HCT116 (cell line): ENCODE results near the gene DAP. TPM values are rescaled to one million over a fixed set of nuclear protein-coding genes. Genes with fewer than 3 reads are reported as not detected.

Source experiments
- ATAC-seq: fragments of 200-7000 bp; cut with Tn5 transposase; 2 replicates; pipeline ENCODE4 v1.9.1; 2020; ENCODE audit warnings: mild to moderate bottlenecking, moderate library complexity
- BruUV-seq: library from RNA; stranded (reverse); fragments of 400-500 nt; replicated peaks from 2 replicates; lab custom pipeline; 2021; lab: Mats Ljungman, UMichigan
- CTCF ChIA-PET: fragments of 300-600 bp; sonication (Branson Sonifier 250); formaldehyde crosslinking; loops from one replicate; lab custom pipeline; 2021; ENCODE audit warnings: antibody characterized with exemption; lab: Charles Lee
- POLR2A ChIA-PET: fragments of 300-600, 350-600 bp; sonication (Branson Sonifier 250); formaldehyde crosslinking; loops from one replicate; lab custom pipeline; 2021; ENCODE audit warnings: antibody characterized with exemption; lab: Charles Lee
- RAD21 ChIA-PET, 2 experiments: fragments of 300-600 bp; sonication (Branson Sonifier 250); formaldehyde crosslinking; loops; one replicate each; lab custom pipeline; 2023; ENCODE audit warnings: low total read pairs in 2 of 2; ENCODE audit not compliant: uncharacterized antibody in 2 of 2, unreplicated experiment in 2 of 2, low non-redundant PET in 1 of 2; lab: Charles Lee
- DNase-seq: peaks from one replicate; pipeline ENCODE4 v3.0.0-alpha.2; 2010; ENCODE audit warnings: low read depth, low spot score
- H2AFZ ChIP-seq: fragments of 200-600 bp; shearing (Covaris generic), sonication (generic); 2 replicates; pipeline ENCODE4 v1.6.1; 2017; ENCODE audit warnings: low read depth, mixed run types, mixed read lengths, antibody characterized with exemption, low read length; ENCODE audit not compliant: poor library complexity, severe bottlenecking
- H3K27ac ChIP-seq: 2 replicates; pipeline ENCODE4 v1.5.1; 2012; ENCODE audit warnings: low read depth, low read length
- H3K27me3 ChIP-seq: fragments of 200-600 bp; sonication (generic); 2 replicates; pipeline ENCODE4 v1.6.1; 2016; ENCODE audit warnings: mixed run types, low read length, mixed read lengths; ENCODE audit not compliant: insufficient read depth
- H3K36me3 ChIP-seq, 2 experiments: fragments of 200-500 bp in 1 of 2; fragments of 200-600 bp in 1 of 2; sonication (Bioruptor generic) in 1 of 2; sonication (generic) in 1 of 2; 2 replicates each; pipeline versions ENCODE4 v1.5.1 to v1.6.1; 2014 to 2016; ENCODE audit warnings: low read length in 2 of 2, inconsistent platforms in 1 of 2, mixed read lengths in 1 of 2, mixed run types in 1 of 2; ENCODE audit not compliant: insufficient read depth in 2 of 2, control insufficient read depth in 1 of 2
- H3K4me1 ChIP-seq, 2 experiments: fragments of 200-600 bp in 1 of 2; sonication (generic) in 1 of 2; 2 replicates each; pipeline versions ENCODE4 v1.5.1 to v1.6.1; 2012 to 2017; ENCODE audit warnings: low read length in 2 of 2, inconsistent platforms in 1 of 2, mild to moderate bottlenecking in 1 of 2, mixed read lengths in 1 of 2, mixed run types in 1 of 2, moderate library complexity in 1 of 2; ENCODE audit not compliant: insufficient read depth in 2 of 2, control insufficient read depth in 1 of 2
- H3K4me2 ChIP-seq: fragments of 200-600 bp; sonication (generic); 2 replicates; pipeline ENCODE4 v1.6.1; 2017; ENCODE audit warnings: mixed run types, low read length, mixed read lengths
- H3K4me3 ChIP-seq, 2 experiments: fragments of 200-600 bp in 1 of 2; sonication (generic) in 1 of 2; replicated peaks in 1 of 2; 2 replicates each; pipeline ENCODE4 v1.5.1; 2011 to 2016; ENCODE audit warnings: low read length in 2 of 2, control low read depth in 1 of 2, low read depth in 1 of 2, mild to moderate bottlenecking in 1 of 2, mixed read lengths in 1 of 2, mixed run types in 1 of 2
- H3K79me2 ChIP-seq: fragments of 200-600 bp; sonication (generic); 2 replicates; pipeline ENCODE4 v1.6.1; 2017; ENCODE audit warnings: mild to moderate bottlenecking, mixed run types, low read length, moderate library complexity, mixed read lengths; ENCODE audit not compliant: insufficient read depth
- H3K9ac ChIP-seq: fragments of 200-600 bp; sonication (generic); 2 replicates; pipeline ENCODE4 v1.6.1; 2016; ENCODE audit warnings: low read length, mixed read lengths
- H3K9me2 ChIP-seq: fragments of 200-600 bp; sonication (generic), shearing (Covaris generic); 2 replicates; pipeline ENCODE4 v1.6.1; 2017; ENCODE audit warnings: mixed run types, mild to moderate bottlenecking, moderate library complexity; ENCODE audit not compliant: insufficient read depth
- H3K9me3 ChIP-seq, 2 experiments: fragments of 200-500 bp in 1 of 2; fragments of 200-600 bp in 1 of 2; sonication (Bioruptor generic) in 1 of 2; sonication (generic) in 1 of 2; 2 replicates each; pipeline ENCODE4 v1.6.1; 2014 to 2017; ENCODE audit warnings: low read length in 2 of 2, mixed read lengths in 2 of 2, inconsistent platforms in 1 of 2, low read depth in 1 of 2, mild to moderate bottlenecking in 1 of 2, mixed run types in 1 of 2, moderate library complexity in 1 of 2; ENCODE audit not compliant: control insufficient read depth in 1 of 2, insufficient read depth in 1 of 2
- H4K20me1 ChIP-seq: fragments of 200-600 bp; sonication (generic), shearing (Covaris generic); 2 replicates; pipeline ENCODE4 v1.6.1; 2017; ENCODE audit warnings: mixed run types, mild to moderate bottlenecking, moderate library complexity; ENCODE audit not compliant: insufficient read depth
- ATF3 ChIP-seq: IDR thresholded peaks from 2 replicates; pipeline ENCODE4 v1.6.1; 2012
- CBX3 ChIP-seq: IDR thresholded peaks from 2 replicates; pipeline ENCODE4 v1.6.1; 2012; ENCODE audit warnings: low read depth
- CEBPB ChIP-seq: IDR thresholded peaks from 2 replicates; pipeline ENCODE4 v1.6.1; 2012; ENCODE audit warnings: low read depth
- CTCF ChIP-seq, 3 experiments: fragments of 200-600 bp in 1 of 3; sonication (generic) in 1 of 3; IDR thresholded peaks in 2 of 3; conservative IDR thresholded peaks in 1 of 3; 2 replicates each; pipeline ENCODE4 v1.5.1; 2012 to 2017; ENCODE audit warnings: low read depth in 2 of 3, low read length in 2 of 3, antibody characterized with exemption in 1 of 3, borderline replicate concordance in 1 of 3, control low read depth in 1 of 3, mild to moderate bottlenecking in 1 of 3, mixed read lengths in 1 of 3, mixed run types in 1 of 3, moderate library complexity in 1 of 3; ENCODE audit not compliant: insufficient read depth in 1 of 3
- EGR1 ChIP-seq: IDR thresholded peaks from 2 replicates; pipeline ENCODE4 v1.6.1; 2012; ENCODE audit warnings: low read depth
- ELF1 ChIP-seq: IDR thresholded peaks from 2 replicates; pipeline ENCODE4 v1.6.1; 2012; ENCODE audit warnings: low read depth, borderline replicate concordance
- EZH2phosphoT487 ChIP-seq: fragments of 200-600 bp; IDR thresholded peaks from 2 replicates; pipeline ENCODE4 v1.6.1; 2018; ENCODE audit warnings: antibody characterized with exemption, borderline replicate concordance
- MAX ChIP-seq: IDR thresholded peaks from 2 replicates; pipeline ENCODE4 v1.6.1; 2012
- POLR2A ChIP-seq: IDR thresholded peaks from 2 replicates; pipeline ENCODE4 v1.7.0; 2011; ENCODE audit warnings: borderline replicate concordance; ENCODE audit not compliant: insufficient read depth, insufficient read length; ENCODE audit errors: extremely low read depth
- POLR2AphosphoS5 ChIP-seq: IDR thresholded peaks from 2 replicates; pipeline ENCODE4 v1.6.1; 2011; ENCODE audit warnings: mild to moderate bottlenecking, low read depth, low read length, moderate library complexity
- RAD21 ChIP-seq: IDR thresholded peaks from 2 replicates; pipeline ENCODE4 v1.6.1; 2012; ENCODE audit warnings: low read depth, mild to moderate bottlenecking
- REST ChIP-seq: IDR thresholded peaks from 2 replicates; pipeline ENCODE4 v1.6.1; 2012; ENCODE audit warnings: low read depth
- SP1 ChIP-seq: IDR thresholded peaks from 2 replicates; pipeline ENCODE4 v1.6.1; 2012; ENCODE audit warnings: low read depth
- SRF ChIP-seq: IDR thresholded peaks from 2 replicates; pipeline ENCODE4 v1.6.1; 2012; ENCODE audit warnings: low read depth
- YY1 ChIP-seq: IDR thresholded peaks from 2 replicates; pipeline ENCODE4 v1.6.1; 2011; ENCODE audit warnings: low read length, low read depth, moderate library complexity, mild to moderate bottlenecking; ENCODE audit not compliant: insufficient replicate concordance; ENCODE audit errors: extremely low read depth
- ZBTB33 ChIP-seq: IDR thresholded peaks from 2 replicates; pipeline ENCODE4 v1.6.1; 2011; ENCODE audit warnings: mild to moderate bottlenecking, low read length, moderate library complexity; ENCODE audit not compliant: insufficient replicate concordance; ENCODE audit errors: extremely low read depth
- ZFX ChIP-seq: fragments of 450-650 bp; IDR thresholded peaks from 2 replicates; pipeline ENCODE4 v1.6.1; 2017
- intact Hi-C: fragments of 100-400 bp; cut with micrococcal nuclease; formaldehyde crosslinking; loops from 2 replicates; pipeline ENCODE4 v1.10.0; 2022
- total RNA-seq: library from RNA; stranded (reverse); gene quantifications from one replicate; pipeline ENCODE4 v1.2.1, GENCODE V29; 2021; ENCODE audit not compliant: unreplicated experiment

DAP gene
- total RNA-seq, 1 experiment from 2014 or later = 59.1 TPM

- CTCF ChIA-PET = no interaction called here
- POLR2A ChIA-PET = no interaction called here
- H3K36me3 ChIP-seq = no peaks in the 10 kb centered on the region
These were observed 28.7 kb upstream of the DAP start for GRCh38 chr5:10789726-10790125.

More at GRCh38 chr5:10789726-10790125, 28.7 kb upstream of the DAP start:
- Histone ChIP-seq H3K27me3 (no peaks in the 10 kb centered on the region), H3K9me2 (0 out of 2 replicates have a peak, but pooled peaks cover 4% of the 10 kb centered on the region), H3K79me2 (no peaks in the 10 kb centered on the region), H3K9me3 (no peaks in the 10 kb centered on the region), H2AFZ (no peak overlapping the region), H3K27ac (no peak overlapping the region), H3K9ac (no peak overlapping the region), H3K4me3 (no peak overlapping the region), H4K20me1 (no peaks in the 10 kb centered on the region), H3K4me2 (no peak overlapping the region), H3K4me1 (no peaks in the 10 kb centered on the region)
- TF ChIP-seq POLR2A = no peak
- TF ChIP-seq EZH2phosphoT487 = no peak
- no peak for TF ChIP-seq REST
- no peak for TF ChIP-seq ZFX
- TF ChIP-seq MAX = no peak
- TF ChIP-seq POLR2AphosphoS5 = no peak
- TF ChIP-seq YY1 = no peak
- TF ChIP-seq CBX3 = no peak
- no peak for TF ChIP-seq EGR1
- TF ChIP-seq CEBPB = no peak
- no peak for TF ChIP-seq ELF1
- no peak for TF ChIP-seq SP1
- no peak for TF ChIP-seq ZBTB33
- TF ChIP-seq ATF3 = no peak
- TF ChIP-seq SRF = no peak
- no peak for TF ChIP-seq RAD21
- TF ChIP-seq CTCF (IDR thresholded peaks at IDR 0.05 in 2 of 3, conservative IDR thresholded peaks at IDR 0.05 in 1 of 3; ENCODE audit: borderline replicate concordance in 1 of 3, insufficient read depth in 1 of 3, low read depth in 2 of 3, low read length in 2 of 3) = no peak
- no peak for ATAC-seq
- BruUV-seq = no TSS peak
- RAD21 ChIA-PET = no interaction called here
- DNase-seq = no peak
- intact Hi-C loops = no loop called here
